Suppressor macrophage treated with lipopolysaccharide for 1 hour (primary cell): ENCODE measurements around the gene AJAP1.

Source experiments
- DNase-seq, 3 donors: peaks; one replicate each; pipeline ENCODE4 v3.0.0-alpha.2; 2020 to 2022

Gene AJAP1

DNA sequence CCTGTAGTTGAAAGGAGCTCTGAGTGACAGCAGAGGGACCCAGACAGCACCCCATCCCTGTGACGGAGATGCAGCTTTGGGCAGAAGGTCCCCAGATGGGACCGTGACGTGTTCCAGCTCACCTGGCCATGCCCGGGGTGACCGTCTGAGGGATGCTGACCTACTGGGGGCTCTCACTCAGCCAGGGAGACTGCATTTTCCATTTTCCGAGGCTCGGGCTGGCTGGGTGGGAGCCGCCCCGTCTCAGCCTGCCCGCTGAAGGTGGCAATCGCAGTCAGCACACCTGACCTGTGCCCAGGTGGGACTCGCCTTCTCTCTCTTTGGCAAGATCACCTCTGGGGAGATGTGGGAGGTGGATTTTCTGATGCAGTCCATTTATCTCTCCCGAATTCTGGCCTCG is 127.2 kb downstream of the AJAP1 start:
- no peak for DNase-seq

DNA sequence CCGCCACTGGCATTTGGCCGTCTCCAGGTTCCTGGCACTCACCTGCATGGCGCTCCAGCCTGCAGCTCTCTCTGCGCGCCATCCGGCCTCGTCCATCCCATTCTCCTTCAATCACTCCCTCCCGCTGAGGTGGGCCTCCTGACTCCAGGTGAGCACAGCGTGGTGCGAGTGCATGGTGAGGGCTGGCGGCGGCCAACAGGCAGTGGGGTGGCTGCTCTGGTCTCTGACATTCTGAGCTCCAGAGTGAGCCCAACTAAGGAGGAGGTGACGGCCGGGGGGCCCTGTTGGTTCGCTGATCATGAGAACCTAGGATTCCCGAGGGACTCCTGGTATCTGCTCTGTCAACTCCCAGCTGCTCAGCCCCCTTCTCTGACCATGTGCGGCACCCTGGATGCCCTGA is 130.4 kb downstream of the AJAP1 start:
- no peak for DNase-seq

DNA sequence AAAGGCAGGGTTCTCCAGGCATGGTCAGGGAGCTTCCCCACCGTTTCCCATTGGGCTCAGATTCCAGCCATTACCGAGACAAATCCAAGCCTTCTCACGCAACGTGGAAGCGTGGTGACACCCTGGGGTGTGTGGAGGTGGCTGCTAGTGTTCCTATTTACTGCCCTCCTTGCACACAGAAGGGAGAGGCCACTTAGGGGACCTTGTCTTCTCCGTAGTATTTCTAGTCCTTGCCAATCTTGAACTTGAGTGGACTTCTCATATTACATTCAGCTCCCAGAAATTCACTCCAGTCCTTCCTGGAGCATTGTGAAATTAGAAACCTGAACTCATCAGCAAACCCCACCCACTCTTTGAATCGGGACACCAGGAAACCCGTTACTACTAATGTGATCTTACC is 131.6 kb downstream of the AJAP1 start:
- DNase-seq, result no peak

DNA sequence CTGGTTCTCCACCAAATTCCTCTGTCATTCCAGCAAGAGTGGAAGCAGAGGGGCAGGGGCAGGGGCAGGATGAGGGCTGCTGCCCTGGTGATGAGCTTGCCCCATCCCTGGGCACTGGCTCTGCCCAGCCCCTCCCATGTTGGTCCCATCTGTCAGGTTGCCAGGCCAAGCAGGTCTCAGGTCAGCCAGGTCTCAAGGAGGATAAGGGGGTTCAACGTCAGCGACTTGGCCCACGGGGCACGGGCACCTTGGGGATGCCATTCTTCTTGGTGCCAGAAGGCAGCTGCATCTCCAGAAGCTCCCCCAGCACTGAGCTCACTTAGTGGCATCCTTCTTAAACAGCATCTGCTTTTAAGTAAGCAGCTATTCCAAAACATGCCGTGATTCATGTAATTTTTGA is 133.1 kb downstream of the AJAP1 start:
- no peak for DNase-seq

DNA sequence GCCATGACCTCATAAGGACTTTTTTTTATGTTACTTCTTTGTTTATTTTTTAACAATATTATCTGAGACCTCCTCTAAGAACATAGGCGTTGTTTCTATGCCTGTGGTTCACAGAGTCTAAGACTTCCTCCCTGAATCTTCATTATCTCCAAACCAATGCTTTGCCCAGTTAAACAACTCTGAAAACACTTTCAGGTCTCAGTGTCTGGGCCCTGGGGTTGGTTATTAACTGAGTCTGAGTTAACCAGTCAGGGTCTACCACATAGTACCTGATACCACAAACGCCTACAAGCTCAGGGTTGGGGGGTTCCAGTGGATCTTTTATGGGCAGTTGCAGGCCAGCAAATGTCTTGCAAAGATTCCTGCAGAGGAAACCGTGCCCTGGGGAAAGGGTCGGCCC is 138.2 kb downstream of the AJAP1 start:
- DNase-seq, result no peak

DNA sequence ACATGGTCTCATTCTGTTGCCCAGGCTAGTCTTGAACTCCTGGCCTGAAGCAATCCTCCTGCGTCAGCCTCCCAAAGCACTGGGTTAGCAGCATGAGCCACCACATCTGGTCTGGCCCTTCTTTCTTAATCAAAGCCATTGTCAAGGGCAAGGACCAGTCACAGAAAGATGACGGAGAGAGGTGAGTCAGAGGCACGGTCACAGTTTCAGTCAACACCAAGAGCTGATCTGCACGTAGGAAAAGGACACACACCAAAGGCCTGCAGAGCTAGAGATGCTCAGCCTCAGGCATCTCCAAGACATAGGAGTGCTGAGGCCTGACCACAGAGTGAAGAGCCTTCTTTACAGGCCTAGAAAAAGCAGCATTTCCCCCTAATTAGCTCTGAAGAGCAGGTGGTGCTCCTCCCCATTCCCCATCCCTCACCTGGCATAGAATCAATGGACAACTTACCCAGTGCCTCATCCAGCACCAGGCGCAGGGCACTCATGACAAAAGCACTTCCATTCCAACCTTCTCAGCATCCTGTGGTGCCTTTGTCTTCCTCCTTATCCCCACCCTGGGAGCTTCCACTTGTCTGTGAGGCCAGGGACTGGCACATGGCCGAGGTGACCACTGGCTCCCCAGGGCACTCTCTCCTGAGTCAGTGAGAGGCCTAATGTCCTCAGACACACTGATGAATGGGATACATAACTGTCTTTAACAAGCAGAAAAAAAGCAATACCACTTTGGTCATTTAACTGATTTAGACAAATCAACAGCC is 139.8 kb downstream of the AJAP1 start:
- DNase-seq, result no peak

DNA sequence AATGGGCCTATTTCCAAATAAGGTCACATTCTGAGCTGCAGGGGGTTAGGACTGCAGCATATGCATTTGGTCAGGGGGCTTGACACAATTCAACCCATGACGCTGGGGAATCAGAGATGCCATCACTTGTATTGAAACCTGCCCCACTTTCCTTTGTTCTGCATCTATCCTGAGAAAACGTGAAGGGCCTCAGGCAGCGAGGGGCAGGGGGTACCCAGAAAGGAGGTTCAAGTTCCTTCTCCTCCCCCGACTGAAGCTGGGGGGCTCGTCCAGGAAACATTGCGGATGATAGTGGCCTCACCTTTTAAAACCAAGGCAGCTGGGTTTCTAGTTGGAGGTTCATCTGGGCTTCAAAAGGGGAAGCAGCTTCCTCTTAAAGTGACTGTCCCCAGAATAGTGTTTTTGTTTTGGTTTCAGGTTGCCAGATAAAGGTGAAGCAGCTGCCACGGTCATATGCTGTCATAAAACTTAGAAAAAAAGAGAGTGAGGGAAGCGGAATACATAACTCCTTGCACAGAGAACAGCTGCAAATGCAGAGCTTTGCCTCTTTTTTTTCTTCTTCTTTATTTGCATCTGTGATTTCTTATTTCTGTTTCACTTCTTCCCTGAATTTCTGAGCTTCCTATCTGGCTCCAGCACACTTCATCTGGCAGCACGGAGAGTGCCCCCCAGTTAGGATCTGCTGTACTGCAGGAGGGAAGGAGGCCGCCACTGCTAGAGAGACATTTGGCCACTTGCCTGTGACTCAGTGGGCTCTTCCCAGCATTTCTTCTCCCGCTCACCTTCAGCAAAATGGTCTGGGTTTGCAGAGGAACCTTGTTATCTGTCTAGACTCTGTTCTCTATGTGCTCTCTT is 142.0 kb downstream of the AJAP1 start:
- no peak for DNase-seq

DNA sequence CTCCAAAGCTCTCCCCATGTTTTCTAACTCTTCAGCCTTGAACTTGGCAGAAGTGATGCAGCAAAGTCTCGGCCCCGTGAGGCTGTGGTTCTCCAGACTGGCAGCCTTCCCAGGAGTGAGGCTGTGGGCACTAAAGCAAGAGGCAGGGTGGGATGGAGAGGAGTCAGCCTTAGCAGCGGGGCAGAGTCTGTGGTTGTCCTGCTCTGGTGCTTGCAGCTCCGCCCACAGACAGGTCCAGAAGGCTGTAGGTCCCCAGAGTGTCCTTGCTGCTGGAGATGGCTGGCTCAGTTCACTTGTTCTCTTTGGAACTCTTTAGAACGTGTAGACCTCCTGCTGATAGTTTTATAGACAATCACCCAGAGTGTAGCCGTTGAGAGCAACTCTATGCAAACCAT is 142.6 kb downstream of the AJAP1 start:
- DNase-seq, result no peak

DNA sequence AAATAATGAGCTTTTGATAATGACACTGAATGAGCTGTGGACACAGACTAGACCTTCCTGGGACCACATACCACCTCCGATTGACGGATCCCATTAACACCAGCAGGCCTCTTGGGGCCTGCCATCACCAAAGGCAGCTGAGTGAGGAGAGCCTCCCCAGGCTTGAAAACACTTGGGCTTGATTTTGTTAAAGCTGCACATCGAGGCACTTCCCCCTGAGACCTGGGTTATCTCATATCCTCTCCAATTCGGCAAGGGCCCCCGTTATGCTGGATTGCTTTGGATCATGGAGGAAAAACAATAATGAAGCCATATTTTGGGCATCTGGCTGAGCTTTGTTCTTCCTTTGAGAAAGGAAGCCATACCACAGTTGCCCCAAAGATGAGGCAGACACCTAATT is 143.0 kb downstream of the AJAP1 start:
- no peak for DNase-seq

DNA sequence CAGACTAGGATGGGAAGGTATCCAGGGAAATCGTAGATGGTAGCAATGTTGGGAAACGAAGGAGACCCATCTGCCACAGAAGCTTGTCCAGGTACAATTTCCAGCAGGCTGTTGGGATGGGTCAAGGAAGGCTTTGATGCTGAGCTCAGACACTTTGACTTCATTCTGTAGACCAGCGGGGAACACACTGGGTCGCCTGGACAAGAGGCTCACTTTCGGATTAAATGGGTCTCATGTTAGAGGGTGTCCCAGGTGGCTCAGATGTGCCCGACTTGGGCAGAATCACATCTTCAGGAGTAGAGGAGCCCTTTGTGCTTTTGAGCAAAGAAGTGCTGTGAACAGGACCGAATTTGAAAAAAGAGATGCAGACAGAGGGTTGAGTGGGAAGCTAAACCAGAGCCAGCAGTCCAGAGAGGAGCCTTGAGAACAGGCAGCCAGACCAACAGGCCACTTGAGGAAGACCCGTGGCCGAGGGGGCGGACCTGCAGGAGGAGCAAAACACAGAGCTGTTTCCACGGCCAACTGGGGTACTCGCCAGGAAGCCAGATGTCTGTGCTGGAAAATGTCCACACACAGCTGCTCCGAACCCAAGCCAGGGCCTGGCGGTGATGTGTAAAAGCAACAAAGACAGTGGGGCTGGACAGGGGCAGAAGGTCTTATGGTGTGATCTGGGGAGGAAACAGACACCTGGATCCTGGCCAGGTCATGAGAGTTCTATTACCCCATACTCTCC is 146.9 kb downstream of the AJAP1 start:
- no peak for DNase-seq

DNA sequence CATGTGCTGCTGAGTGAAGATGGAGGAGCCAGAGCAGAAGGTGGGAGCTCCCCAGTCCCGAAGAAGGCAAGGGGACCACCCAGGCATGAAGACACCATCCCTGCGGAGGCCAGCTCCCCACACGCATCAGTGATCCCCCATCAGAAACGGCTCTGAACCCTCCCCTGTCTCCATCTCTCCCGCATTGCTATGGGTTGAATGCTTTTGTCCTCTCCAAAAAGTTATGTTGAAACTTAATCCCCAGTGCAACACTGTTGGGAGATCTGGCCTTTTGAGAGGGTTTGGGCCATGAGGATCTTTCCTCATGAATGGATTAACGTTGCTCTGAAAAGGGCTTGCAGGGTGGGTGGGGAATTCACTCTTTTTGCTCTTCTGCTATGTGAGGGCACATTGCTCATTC is 147.6 kb downstream of the AJAP1 start:
- DNase-seq, result no peak

DNA sequence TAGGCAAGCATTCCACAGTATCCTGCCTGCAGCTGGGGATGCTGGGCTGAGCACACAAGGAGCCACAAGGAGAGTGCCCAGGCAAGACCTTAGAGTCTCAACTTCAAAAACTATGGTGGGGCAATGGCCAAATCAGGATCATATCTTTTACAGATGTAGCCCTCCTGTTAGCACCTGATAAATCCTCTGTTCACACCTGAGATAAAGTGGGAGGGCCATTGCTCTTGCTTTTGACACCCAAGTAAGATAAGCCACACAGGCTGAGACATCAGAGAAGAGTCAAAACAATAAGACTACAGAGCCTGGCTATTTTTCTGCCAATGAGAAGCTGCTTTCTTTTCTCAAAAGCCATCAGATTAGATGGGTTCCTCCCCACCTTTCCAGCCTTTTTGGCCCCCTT is 148.9 kb downstream of the AJAP1 start:
- no peak for DNase-seq

DNA sequence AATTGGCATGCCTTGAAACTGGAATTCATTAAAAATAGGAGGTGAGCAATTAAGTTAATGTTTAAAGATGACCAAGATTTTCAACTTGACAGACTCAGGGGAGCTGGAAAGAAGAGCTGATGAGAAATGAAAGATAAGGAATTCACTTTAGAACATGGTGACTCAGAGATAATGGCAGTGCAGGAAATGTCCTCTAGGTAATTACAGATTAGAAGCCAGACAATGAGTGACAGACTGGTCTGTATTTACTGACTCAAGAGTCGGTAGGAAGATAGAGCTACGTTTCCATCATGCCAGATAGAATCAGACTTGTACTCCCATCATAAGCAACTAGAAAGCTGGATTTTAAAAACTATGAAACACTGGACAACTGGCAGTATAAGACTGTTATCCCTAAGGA is 151.6 kb downstream of the AJAP1 start:
- DNase-seq, result no peak

DNA sequence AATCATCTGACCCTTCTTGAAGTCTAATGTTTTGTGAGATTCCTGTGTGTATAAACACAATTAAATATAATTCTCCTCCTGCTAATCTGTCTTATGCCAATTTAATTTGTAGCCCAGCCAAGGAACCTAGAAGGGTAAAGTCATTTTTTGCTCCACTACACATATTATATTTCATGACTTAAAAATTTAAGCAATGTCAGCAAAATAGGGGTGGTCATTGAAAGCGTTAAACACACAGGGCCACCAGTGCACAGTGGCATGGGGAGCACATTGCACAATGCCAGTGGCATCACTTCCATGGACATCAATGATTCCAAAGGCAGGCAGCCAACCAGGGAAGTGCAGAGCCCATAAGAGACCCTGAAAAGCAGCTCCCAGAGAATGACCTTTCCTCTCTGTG is 166.1 kb downstream of the AJAP1 start:
- DNase-seq, result no peak

DNA sequence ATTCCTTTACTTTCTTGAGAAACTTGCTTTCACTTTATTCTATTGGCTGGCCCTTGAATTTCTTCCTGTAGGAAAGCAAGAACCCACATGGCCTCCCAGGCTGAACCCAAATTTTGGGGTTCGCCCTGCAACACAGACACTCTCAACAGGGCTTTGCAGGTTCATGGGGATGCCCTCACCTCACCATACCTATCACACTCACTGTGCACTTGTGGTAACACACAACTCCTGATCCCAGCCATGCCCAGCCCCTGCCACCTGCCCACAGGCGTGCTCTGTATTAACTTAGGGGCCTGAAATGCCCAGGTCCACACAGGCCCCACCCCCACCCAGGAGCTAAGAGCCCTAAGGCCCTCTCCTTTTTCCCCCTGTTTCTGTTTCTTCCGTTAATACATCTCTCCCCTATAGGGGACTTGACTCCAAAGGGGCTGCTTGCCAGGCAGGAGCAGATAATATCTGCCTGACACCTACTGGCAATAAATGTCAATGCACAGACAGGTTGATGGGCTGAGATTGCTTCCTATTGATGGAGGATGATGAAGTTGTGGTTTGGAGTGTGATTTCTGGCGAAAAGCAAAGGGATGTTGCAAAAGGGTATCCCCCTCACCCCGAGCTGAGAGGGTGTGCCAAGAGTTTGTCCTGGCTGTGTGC is 171.5 kb downstream of the AJAP1 start:
- DNase-seq, result peak in 1 of 3 donors; percentile 7

DNA sequence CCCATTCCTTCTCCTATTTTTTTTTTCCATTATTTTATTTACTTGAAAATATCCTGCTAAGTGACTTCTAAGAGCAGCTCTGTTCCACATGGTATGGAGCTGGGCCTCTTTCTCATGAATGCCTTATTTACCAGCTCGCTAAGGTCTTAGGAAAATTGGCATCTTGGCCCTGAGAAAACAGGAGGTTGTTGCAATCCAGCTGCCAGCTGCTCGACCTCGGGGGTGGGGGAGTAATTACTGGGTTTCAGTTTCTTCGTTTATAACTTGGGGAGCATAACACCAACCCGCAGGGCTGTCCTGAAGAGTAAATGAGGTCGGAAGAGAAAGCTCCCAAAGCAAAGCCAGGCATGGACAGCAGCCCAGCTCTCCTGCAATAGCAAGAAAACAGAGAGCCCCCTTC is 176.3 kb downstream of the AJAP1 start:
- no peak for DNase-seq

DNA sequence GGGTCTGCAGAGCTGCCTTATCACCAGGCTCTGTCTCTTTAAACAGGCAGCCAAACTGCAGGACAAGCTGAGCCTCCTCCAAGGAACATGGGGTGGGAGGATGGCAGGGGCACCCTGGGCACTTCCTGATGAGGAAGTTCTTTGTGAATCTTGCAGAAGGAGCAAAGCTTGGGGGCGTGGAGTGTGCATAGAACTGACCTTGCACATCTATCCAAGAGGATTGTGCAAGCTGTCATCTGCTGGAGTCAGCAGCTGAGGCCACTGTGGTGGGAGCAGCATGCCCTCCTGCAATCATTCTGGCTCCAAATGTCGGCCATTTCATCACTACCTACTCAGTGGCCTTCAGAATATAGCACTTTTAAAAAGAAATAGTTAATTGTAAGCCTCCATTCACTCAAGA is 182.2 kb downstream of the AJAP1 start:
- DNase-seq, result peak; percentile 22 to 24 (median 23)

DNA sequence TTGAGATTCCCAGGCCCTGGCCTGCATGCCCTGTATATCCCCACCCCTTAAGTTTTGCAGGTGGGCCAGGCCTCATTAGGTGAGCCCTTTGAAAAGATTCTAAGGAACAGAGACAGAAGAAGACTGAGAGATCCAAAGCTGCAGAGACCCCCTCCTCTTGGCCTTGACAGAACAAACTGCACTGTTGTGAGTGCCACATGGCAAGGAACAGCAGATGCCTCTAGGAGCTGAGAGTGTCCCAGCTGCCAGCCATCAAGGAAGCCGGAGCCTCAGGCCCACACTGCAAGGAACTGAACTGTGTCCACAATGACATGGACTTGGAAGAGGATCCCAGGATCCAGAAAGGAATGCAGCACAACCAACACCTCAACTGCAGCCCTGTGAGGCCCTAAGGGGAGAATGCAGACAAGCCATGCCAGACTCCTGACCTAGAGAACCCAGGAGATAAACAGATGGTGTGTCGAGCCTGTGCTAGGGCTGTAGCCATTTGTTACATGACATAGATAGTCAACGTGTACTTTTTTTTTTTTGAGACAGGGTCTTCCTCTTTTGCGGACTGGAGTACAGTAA is 182.7 kb downstream of the AJAP1 start:
- no peak for DNase-seq

DNA sequence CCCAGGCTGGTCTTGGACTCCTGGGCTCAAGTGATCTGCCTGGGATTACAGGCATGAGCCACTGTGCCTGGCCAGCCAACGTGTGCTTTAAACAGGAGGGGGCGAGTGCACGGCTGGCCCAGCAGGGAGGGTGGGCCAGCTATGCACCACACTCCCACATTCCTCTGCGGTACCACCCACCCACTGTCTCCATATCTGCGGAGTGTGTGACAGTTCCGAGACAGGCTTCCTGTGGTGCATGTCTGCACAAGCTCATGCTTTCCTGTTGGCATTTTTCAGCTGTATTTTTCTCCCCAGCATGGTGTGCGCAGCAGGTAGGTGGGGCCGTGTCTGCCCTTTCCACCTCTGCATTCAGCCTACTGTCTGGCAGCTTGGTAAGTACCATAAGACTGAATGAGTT is 183.3 kb downstream of the AJAP1 start:
- DNase-seq, result no peak

DNA sequence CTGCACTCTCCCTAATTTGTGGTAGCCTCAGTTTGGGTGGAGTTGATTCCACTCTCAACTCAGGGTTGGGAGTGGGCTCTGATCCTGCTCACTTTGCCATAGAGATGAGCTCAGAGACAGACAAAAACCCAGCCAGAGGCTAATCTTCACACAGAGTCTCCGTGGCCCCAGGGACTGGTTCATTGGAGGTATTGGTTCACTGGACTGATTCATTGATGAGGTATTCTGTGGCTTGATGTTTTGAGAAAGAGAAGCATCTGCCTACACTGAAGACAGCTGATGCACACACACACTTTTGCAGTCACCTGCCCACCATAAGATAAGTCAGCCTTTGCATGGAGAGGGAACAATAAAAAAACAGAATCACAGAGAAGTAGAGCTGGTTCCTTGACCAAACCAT is 183.8 kb downstream of the AJAP1 start:
- no peak for DNase-seq
